ENCODE data around the gene TUBGCP5.

DNA sequence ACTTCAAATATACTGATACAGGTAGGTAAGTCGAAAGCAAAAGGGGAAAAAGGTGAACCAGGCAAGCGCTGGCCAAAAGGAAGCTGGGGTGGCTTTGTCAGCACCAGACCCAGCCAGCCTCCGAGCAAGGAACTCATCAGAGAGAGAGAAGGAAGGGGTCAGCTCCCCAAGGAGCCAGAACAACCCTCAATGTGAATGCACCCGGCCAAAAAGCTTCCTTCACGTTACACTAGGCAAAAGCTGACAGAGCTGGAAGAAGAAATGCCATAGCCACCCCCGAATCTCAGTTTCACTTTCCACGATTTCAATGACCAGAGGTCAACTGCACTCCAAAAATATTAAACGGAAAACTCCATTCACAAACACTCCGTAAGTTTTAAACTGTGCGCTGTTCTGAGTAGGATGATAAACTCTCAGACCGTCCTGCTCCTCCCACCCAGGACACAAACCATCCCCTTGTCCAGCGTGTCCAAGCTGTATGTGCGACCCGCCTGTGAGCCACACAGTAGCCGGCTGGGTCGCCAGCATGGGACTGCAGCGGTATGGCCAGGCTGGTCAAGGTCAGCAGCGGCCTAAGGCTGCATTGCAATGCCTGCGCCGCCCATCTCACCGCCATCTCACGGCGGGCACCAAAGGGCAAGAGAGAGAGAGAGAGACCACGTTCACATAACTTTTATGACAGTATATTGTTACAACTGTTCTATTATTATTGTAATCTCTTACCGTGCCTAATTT, 88.9 kb downstream of the TUBGCP5 start:
- TF ChIP-seq, protein P1, sequence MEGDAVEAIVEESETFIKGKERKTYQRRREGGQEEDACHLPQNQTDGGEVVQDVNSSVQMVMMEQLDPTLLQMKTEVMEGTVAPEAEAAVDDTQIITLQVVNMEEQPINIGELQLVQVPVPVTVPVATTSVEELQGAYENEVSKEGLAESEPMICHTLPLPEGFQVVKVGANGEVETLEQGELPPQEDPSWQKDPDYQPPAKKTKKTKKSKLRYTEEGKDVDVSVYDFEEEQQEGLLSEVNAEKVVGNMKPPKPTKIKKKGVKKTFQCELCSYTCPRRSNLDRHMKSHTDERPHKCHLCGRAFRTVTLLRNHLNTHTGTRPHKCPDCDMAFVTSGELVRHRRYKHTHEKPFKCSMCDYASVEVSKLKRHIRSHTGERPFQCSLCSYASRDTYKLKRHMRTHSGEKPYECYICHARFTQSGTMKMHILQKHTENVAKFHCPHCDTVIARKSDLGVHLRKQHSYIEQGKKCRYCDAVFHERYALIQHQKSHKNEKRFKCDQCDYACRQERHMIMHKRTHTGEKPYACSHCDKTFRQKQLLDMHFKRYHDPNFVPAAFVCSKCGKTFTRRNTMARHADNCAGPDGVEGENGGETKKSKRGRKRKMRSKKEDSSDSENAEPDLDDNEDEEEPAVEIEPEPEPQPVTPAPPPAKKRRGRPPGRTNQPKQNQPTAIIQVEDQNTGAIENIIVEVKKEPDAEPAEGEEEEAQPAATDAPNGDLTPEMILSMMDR (conservative IDR thresholded peaks at IDR 0.05; ENCODE audit: low read depth, low read length): no peak
- TF ChIP-seq MAZ (IDR thresholded peaks at IDR 0.05; ENCODE audit: borderline replicate concordance, low read depth, low read length) (no peak), FOS (IDR thresholded peaks at IDR 0.05; ENCODE audit: low read depth, low read length) (no peak), CHD1 (IDR thresholded peaks at IDR 0.05; ENCODE audit: low read depth, low read length) (no peak), RFX5 (IDR thresholded peaks at IDR 0.05; ENCODE audit: low read depth, low read length) (no peak)

Measured in IMR-90 (cell line).